Caco-2 (cell line): ENCODE data around the gene CSTPP1. TPM values are rescaled to one million over a fixed set of nuclear protein-coding genes. Genes with fewer than 3 reads are reported as not detected.

Experiments
- BruUV-seq: library from RNA; stranded (reverse); fragments of 400-500 nt; replicated peaks from 2 replicates; lab custom pipeline; 2021; lab: Mats Ljungman, UMichigan
- CTCF ChIA-PET: fragments of 300-600 bp; sonication (Branson Sonifier 250); formaldehyde crosslinking; loops from one replicate; lab custom pipeline; 2022; ENCODE audit warnings: antibody characterized with exemption; lab: Charles Lee
- POLR2A ChIA-PET: fragments of 300-600 bp; sonication (Branson Sonifier 250); formaldehyde crosslinking; loops from one replicate; lab custom pipeline; 2022; ENCODE audit warnings: antibody characterized with exemption; lab: Charles Lee
- DNase-seq, 2 experiments: peaks; one replicate each; pipeline versions ENCODE4 v3.0.0 to v3.0.0-alpha.2; 2020 to 2022
- H3K27me3 ChIP-seq: replicated peaks from 2 replicates; pipeline ENCODE4 v1.6.0; 2011; ENCODE audit warnings: low read length; ENCODE audit not compliant: control insufficient read depth, insufficient read depth
- H3K36me3 ChIP-seq: 2 replicates; pipeline ENCODE4 v1.5.1; 2011; ENCODE audit warnings: low read length; ENCODE audit not compliant: control insufficient read depth, insufficient read depth
- H3K4me1 ChIP-seq: fragments of 250-450 bp; sonication (Bioruptor Pico); 2 replicates; pipeline ENCODE4 v1.5.1; 2020; ENCODE audit warnings: mild to moderate bottlenecking
- H3K4me3 ChIP-seq: 2 replicates; pipeline ENCODE4 v1.5.1; 2011; ENCODE audit warnings: low read depth, mild to moderate bottlenecking, control low read depth, low read length
- H3K9me3 ChIP-seq: fragments of 250-450 bp; sonication (Bioruptor Pico); 2 replicates; pipeline ENCODE4 v1.5.1; 2020; ENCODE audit warnings: mild to moderate bottlenecking, moderate library complexity
- H3K27ac Mint-ChIP-seq: one replicate; pipeline ENCODE4 v1.8.0; 2022; ENCODE audit warnings: mixed read lengths; ENCODE audit not compliant: unreplicated experiment
- H3K27me3 Mint-ChIP-seq: one replicate; pipeline ENCODE4 v1.8.0; 2022; ENCODE audit warnings: mixed read lengths; ENCODE audit not compliant: insufficient read depth, unreplicated experiment
- H3K36me3 Mint-ChIP-seq: one replicate; pipeline ENCODE4 v1.8.0; 2022; ENCODE audit warnings: mild to moderate bottlenecking, mixed read lengths; ENCODE audit not compliant: insufficient read depth, unreplicated experiment
- H3K4me1 Mint-ChIP-seq: one replicate; pipeline ENCODE4 v1.8.0; 2022; ENCODE audit warnings: low read depth, mixed read lengths; ENCODE audit not compliant: unreplicated experiment
- H3K4me3 Mint-ChIP-seq: one replicate; pipeline ENCODE4 v1.8.0; 2022; ENCODE audit warnings: mild to moderate bottlenecking, moderate library complexity, mixed read lengths; ENCODE audit not compliant: unreplicated experiment
- H3K9me3 Mint-ChIP-seq: one replicate; pipeline ENCODE4 v1.8.0; 2022; ENCODE audit warnings: mixed read lengths; ENCODE audit not compliant: unreplicated experiment
- intact Hi-C: fragments of 100-400 bp; cut with micrococcal nuclease; formaldehyde crosslinking; loops from one replicate; pipeline ENCODE4 v1.10.0; 2022; ENCODE audit not compliant: unreplicated experiment
- total RNA-seq: library from RNA; stranded (reverse); gene quantifications from 2 replicates; pipeline ENCODE4 v1.2.3, GENCODE V29; 2022
- TF ChIP-seq, protein P1 (sequence below), 2 experiments: fragments of 200-600 bp in 1 of 2; IDR thresholded peaks; 1 replicate in 1 of 2; 2 replicates in 1 of 2; pipeline versions ENCODE4 v1.5.1 to v1.8.0; 2011 to 2022; ENCODE audit warnings: antibody characterized with exemption in 1 of 2, control low read depth in 1 of 2, inconsistent platforms in 1 of 2, low read depth in 1 of 2, low read length in 1 of 2, mild to moderate bottlenecking in 1 of 2, moderate library complexity in 1 of 2; ENCODE audit not compliant: insufficient read depth in 1 of 2, severe bottlenecking in 1 of 2, unreplicated experiment in 1 of 2

CSTPP1 gene
- total RNA-seq, 1 experiment from 2014 or later, result 22.9 TPM

DNA sequence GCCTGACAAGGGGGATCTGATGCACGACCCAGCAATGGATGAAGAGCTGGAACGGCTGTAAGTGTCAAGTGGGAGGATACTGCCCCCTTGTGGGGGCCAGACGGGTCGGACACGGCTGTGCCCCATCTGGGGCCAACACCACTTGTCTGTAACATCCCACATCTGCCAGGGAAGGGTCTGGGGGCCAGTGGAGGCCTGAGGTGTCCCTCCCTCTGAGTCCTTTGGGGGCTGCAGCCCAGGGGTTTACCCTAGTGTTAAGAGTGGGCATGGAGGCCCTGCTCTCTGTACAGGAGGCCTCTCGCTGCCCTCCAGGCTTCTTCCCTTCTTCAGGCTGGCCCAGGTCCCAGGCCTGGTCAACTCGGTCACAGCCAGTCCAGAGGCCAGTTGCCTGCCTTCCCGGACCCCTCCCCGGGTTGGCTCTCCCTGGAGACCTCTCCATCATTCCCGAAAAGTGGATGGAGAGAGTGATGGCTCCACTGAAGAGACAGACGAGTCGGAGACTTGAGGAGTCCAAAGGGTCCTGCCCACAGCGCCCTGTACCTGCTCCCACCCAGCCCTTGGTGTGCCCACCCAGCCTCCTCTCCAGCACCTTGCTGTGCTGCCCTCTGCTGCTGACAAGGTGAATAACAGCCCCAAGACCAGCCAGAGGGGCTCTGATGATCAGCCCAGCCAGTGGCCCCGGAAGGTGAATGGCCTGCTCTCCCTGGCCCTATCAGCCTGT is 224.7 kb downstream of the CSTPP1 start:
- H3K36me3 Mint-ChIP-seq, result peaks cover 71% of the 10 kb centered on the region
- peaks cover 7% of the 10 kb centered on the region for H3K4me1 Mint-ChIP-seq
- no TSS peak for BruUV-seq
- DNase-seq, result peak; percentile 70 to 73
- no peaks in the 10 kb centered on the region for H3K27me3 Mint-ChIP-seq
- TF ChIP-seq, protein P1, sequence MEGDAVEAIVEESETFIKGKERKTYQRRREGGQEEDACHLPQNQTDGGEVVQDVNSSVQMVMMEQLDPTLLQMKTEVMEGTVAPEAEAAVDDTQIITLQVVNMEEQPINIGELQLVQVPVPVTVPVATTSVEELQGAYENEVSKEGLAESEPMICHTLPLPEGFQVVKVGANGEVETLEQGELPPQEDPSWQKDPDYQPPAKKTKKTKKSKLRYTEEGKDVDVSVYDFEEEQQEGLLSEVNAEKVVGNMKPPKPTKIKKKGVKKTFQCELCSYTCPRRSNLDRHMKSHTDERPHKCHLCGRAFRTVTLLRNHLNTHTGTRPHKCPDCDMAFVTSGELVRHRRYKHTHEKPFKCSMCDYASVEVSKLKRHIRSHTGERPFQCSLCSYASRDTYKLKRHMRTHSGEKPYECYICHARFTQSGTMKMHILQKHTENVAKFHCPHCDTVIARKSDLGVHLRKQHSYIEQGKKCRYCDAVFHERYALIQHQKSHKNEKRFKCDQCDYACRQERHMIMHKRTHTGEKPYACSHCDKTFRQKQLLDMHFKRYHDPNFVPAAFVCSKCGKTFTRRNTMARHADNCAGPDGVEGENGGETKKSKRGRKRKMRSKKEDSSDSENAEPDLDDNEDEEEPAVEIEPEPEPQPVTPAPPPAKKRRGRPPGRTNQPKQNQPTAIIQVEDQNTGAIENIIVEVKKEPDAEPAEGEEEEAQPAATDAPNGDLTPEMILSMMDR (IDR thresholded peaks at IDR 0.05; ENCODE audit: insufficient read depth in 1 of 2, low read depth in 1 of 2, low read length in 1 of 2, severe bottlenecking in 1 of 2, unreplicated experiment in 1 of 2), result peak; percentile 68 to 81
- ChIA-PET POLR2A (interaction anchor here (1.0 kb wide), 1 partner anchor 9 kb away, joined by 3 read pairs; no protein-coding TSS in a partner anchor), CTCF (interaction anchor here (0.6 to 2.0 kb wide), 7 partner anchors 8 to 265 kb away, joined by 3 to 8 read pairs (median 3); no protein-coding TSS in a partner anchor)
- Histone ChIP-seq H3K4me3 (no peak overlapping the region), H3K27me3 (no peaks in the 10 kb centered on the region), H3K36me3 (peaks cover 3% of the 10 kb centered on the region), H3K9me3 (no peaks in the 10 kb centered on the region), H3K4me1 (no peaks in the 10 kb centered on the region)
- no peak overlapping the region for H3K27ac Mint-ChIP-seq
- intact Hi-C loops, result loop anchor here (1.0 kb wide), 1 partner anchor 272 kb away; no protein-coding TSS in a partner anchor
- H3K4me3 Mint-ChIP-seq, result no peak overlapping the region
- no peaks in the 10 kb centered on the region for H3K9me3 Mint-ChIP-seq

DNA sequence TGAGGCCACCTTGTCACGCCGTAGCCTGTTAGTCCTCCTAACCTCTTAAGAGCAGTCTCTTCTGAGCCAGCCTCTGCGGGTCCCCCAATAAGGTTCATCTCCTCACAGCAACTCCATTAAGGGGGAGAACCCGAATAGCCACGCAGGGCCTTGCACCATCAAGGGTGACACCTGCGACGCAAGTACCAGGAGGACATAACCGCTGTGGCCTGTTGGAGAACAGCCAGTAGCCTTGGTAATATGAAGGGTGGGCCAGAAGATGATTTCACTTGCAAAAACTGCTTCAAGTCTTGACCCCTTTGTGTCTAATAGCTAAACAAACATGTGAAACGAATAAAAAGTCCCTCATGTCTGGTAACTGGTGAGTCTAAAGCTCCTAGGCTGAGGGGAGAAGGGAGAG is 225.3 kb downstream of the CSTPP1 start:
- CTCF ChIA-PET, result interaction anchor here (1.2 to 2.0 kb wide), 2 partner anchors 9 to 245 kb away, joined by 3 to 8 read pairs; no protein-coding TSS in a partner anchor
- H3K36me3 ChIP-seq, result peaks cover 7% of the 10 kb centered on the region
- no peaks in the 10 kb centered on the region for H3K4me1 ChIP-seq
- intact Hi-C loops, result loop anchor here (1.0 kb wide), 1 partner anchor 273 kb away; no protein-coding TSS in a partner anchor
- Mint-ChIP-seq H3K36me3 (peaks cover 77% of the 10 kb centered on the region), H3K9me3 (no peaks in the 10 kb centered on the region), H3K27me3 (no peaks in the 10 kb centered on the region), H3K4me1 (peaks cover 7% of the 10 kb centered on the region), H3K27ac (no peak overlapping the region), H3K4me3 (no peak overlapping the region)
- no peaks in the 10 kb centered on the region for H3K9me3 ChIP-seq
- no peaks in the 10 kb centered on the region for H3K27me3 ChIP-seq
- no peak overlapping the region for H3K4me3 ChIP-seq
- no peak for DNase-seq
- POLR2A ChIA-PET, result no interaction called here
- TF ChIP-seq, protein P1 (IDR thresholded peaks at IDR 0.05; ENCODE audit: insufficient read depth in 1 of 2, low read depth in 1 of 2, low read length in 1 of 2, severe bottlenecking in 1 of 2, unreplicated experiment in 1 of 2), result no peak
- no TSS peak for BruUV-seq

DNA sequence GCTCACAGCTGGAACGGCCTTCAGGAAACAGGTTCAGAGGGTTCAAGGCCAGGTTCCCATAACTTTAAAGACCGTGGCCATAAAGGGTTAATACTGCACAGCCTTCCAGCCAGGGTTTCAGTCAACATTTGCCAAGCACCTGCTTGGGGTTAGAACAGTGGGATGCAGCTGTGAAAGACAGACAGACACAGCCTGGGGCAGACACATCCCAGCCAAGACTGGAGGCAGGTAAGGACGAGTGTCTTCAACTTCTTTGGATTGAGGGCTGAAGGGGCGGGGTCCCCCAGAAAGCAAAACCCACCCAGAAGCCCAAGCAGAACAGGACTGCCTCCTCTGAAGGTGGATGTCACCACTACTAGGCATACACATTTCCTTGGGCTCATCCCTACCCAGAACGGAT is 225.9 kb downstream of the CSTPP1 start:
- TF ChIP-seq, protein P1 (IDR thresholded peaks at IDR 0.05; ENCODE audit: insufficient read depth in 1 of 2, low read depth in 1 of 2, low read length in 1 of 2, severe bottlenecking in 1 of 2, unreplicated experiment in 1 of 2), result no peak

More for the DNA sequence above, 225.9 kb downstream of the CSTPP1 start:
- peaks cover 8% of the 10 kb centered on the region for H3K36me3 ChIP-seq
- intact Hi-C loops, result no loop called here
- BruUV-seq, result no TSS peak
- no peak for DNase-seq
- CTCF ChIA-PET, result interaction anchor here (0.8 to 2.0 kb wide), 4 partner anchors 9 to 269 kb away, joined by 3 to 8 read pairs (median 4); no protein-coding TSS in a partner anchor
- H3K9me3 ChIP-seq, result no peaks in the 10 kb centered on the region
- no peaks in the 10 kb centered on the region for H3K27me3 Mint-ChIP-seq
- H3K4me3 ChIP-seq, result no peak overlapping the region
- H3K36me3 Mint-ChIP-seq, result peaks cover 82% of the 10 kb centered on the region
- H3K27ac Mint-ChIP-seq, result no peak overlapping the region
- no peaks in the 10 kb centered on the region for H3K27me3 ChIP-seq
- peaks cover 7% of the 10 kb centered on the region for H3K4me1 Mint-ChIP-seq
- no peaks in the 10 kb centered on the region for H3K9me3 Mint-ChIP-seq
- POLR2A ChIA-PET, result no interaction called here
- H3K4me1 ChIP-seq, result no peaks in the 10 kb centered on the region
- H3K4me3 Mint-ChIP-seq, result no peak overlapping the region
